ENCODE measurements around the gene LCMT2. TPM values are rescaled to one million over a fixed set of nuclear protein-coding genes. Genes with fewer than 3 reads are reported as not detected.

The LCMT2 gene
- total and polyA plus RNA-seq, 10 of the 15 experiments (the other 5 are each of a cell fraction or from before 2014, with no cell fraction given) = 2.1 to 17.2 (median 14.9) TPM

DNA sequence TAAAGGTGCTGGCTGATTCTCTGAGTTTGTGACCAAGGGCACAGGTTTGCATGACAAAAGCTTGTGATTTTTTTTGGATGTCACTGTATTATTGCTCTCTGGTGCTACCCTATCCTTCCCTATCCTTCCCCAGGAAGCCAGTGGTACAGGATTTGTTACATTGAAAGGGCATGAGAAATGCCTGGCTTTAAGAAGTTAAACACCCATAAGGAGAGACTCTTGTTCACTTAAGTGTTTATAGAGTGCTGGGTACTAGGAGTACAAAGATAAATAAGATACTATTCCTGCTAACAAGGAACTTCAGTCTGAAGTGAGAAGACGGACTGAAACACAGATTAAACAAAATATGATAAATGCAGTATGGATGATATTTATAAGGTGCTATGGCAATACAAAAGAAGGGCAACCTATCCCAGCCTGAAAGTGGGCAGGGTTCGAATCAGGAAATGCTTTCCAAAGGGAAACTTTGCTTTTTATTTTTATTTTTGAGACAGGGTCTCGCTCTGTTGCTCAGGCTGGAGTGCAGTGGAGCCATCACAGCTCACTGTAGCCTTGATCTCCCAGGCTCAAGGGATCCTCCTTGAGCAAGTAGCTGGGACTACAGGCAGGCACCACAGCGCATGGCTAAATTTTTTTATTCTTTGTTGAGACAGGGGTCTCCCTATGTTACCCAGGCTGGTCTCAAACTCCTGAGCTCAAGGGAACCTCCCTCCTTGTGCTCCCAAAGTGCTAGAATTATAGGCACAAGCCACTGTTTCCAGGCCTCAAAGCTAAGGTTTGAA is 11.2 kb downstream of the LCMT2 start:
- WGBS (ENCODE audit: insufficient coverage, insufficient replicate concordance, low lambda C conversion rate, missing lambda C conversion rate) = 27% methylated on average over 4 of the region's 4 CpGs
- no peak overlapping the region for H3K4me3 ChIP-seq
- no peak overlapping the region for H3K27ac ChIP-seq (ENCODE audit: control insufficient read depth, insufficient read depth)
- ChIA-PET POLR2A (no interaction called here), RAD21 (ENCODE audit: unreplicated experiment) (no interaction called here), CTCF (interaction anchor here (0.5 to 0.9 kb wide), 3 partner anchors 14 to 115 kb away, joined by 3 read pairs; no protein-coding TSS in a partner anchor), SMC1A (ENCODE audit: uncharacterized antibody, unreplicated experiment) (interaction anchor here (2.2 kb wide), 1 partner anchor 13 kb away, joined by 5 read pairs; no protein-coding TSS in a partner anchor)
- no peaks in the 10 kb centered on the region for H3K27me3 ChIP-seq (replicated peaks in 1 of 2; ENCODE audit: control insufficient read depth in 2 of 2, insufficient read depth in 2 of 2, low read length in 1 of 2)
- in situ Hi-C loops (cut with MboI) = no loop called here
- TF ChIP-seq, protein P1, sequence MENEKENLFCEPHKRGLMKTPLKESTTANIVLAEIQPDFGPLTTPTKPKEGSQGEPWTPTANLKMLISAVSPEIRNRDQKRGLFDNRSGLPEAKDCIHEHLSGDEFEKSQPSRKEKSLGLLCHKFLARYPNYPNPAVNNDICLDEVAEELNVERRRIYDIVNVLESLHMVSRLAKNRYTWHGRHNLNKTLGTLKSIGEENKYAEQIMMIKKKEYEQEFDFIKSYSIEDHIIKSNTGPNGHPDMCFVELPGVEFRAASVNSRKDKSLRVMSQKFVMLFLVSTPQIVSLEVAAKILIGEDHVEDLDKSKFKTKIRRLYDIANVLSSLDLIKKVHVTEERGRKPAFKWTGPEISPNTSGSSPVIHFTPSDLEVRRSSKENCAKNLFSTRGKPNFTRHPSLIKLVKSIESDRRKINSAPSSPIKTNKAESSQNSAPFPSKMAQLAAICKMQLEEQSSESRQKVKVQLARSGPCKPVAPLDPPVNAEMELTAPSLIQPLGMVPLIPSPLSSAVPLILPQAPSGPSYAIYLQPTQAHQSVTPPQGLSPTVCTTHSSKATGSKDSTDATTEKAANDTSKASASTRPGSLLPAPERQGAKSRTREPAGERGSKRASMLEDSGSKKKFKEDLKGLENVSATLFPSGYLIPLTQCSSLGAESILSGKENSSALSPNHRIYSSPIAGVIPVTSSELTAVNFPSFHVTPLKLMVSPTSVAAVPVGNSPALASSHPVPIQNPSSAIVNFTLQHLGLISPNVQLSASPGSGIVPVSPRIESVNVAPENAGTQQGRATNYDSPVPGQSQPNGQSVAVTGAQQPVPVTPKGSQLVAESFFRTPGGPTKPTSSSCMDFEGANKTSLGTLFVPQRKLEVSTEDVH (IDR thresholded peaks at IDR 0.05; ENCODE audit: low read depth, partially characterized antibody) = no peak
- TF ChIP-seq PML (IDR thresholded peaks at IDR 0.05; ENCODE audit: low read length) = no peak
- TF ChIP-seq, protein P2, sequence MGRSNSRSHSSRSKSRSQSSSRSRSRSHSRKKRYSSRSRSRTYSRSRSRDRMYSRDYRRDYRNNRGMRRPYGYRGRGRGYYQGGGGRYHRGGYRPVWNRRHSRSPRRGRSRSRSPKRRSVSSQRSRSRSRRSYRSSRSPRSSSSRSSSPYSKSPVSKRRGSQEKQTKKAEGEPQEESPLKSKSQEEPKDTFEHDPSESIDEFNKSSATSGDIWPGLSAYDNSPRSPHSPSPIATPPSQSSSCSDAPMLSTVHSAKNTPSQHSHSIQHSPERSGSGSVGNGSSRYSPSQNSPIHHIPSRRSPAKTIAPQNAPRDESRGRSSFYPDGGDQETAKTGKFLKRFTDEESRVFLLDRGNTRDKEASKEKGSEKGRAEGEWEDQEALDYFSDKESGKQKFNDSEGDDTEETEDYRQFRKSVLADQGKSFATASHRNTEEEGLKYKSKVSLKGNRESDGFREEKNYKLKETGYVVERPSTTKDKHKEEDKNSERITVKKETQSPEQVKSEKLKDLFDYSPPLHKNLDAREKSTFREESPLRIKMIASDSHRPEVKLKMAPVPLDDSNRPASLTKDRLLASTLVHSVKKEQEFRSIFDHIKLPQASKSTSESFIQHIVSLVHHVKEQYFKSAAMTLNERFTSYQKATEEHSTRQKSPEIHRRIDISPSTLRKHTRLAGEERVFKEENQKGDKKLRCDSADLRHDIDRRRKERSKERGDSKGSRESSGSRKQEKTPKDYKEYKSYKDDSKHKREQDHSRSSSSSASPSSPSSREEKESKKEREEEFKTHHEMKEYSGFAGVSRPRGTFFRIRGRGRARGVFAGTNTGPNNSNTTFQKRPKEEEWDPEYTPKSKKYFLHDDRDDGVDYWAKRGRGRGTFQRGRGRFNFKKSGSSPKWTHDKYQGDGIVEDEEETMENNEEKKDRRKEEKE (IDR thresholded peaks at IDR 0.05) = no peak
- TF ChIP-seq RBBP5 (conservative IDR thresholded peaks at IDR 0.05) = no peak
- no peak for TF ChIP-seq MLLT1 (IDR thresholded peaks at IDR 0.05)
- TF ChIP-seq, protein P3, sequence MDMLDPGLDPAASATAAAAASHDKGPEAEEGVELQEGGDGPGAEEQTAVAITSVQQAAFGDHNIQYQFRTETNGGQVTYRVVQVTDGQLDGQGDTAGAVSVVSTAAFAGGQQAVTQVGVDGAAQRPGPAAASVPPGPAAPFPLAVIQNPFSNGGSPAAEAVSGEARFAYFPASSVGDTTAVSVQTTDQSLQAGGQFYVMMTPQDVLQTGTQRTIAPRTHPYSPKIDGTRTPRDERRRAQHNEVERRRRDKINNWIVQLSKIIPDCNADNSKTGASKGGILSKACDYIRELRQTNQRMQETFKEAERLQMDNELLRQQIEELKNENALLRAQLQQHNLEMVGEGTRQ (IDR thresholded peaks at IDR 0.05; ENCODE audit: borderline replicate concordance, low read depth, low read length) = no peak
- no peak for TF ChIP-seq SUZ12 (IDR thresholded peaks at IDR 0.05; ENCODE audit: unreplicated experiment)
- TF ChIP-seq, protein P4, sequence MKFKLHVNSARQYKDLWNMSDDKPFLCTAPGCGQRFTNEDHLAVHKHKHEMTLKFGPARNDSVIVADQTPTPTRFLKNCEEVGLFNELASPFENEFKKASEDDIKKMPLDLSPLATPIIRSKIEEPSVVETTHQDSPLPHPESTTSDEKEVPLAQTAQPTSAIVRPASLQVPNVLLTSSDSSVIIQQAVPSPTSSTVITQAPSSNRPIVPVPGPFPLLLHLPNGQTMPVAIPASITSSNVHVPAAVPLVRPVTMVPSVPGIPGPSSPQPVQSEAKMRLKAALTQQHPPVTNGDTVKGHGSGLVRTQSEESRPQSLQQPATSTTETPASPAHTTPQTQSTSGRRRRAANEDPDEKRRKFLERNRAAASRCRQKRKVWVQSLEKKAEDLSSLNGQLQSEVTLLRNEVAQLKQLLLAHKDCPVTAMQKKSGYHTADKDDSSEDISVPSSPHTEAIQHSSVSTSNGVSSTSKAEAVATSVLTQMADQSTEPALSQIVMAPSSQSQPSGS (IDR thresholded peaks at IDR 0.05; ENCODE audit: low read length) = no peak
- no peak for TF ChIP-seq CHD1 (IDR thresholded peaks at IDR 0.05; ENCODE audit: low read depth, low read length)
- DNase-seq (ENCODE audit: low read depth, low spot score) (no peak), FAIRE-seq (no peak), ATAC-seq (no peak)
- H2AFZ ChIP-seq (ENCODE audit: control insufficient read depth, low read depth, low read length) = no peak overlapping the region
- H3K79me2 ChIP-seq (ENCODE audit: control insufficient read depth, insufficient read depth, low read length) = no peaks in the 10 kb centered on the region
- H3K4me2 ChIP-seq (ENCODE audit: control insufficient read depth, insufficient read depth) = no peak overlapping the region
- no peaks in the 10 kb centered on the region for H3K9me3 ChIP-seq (replicated peaks; ENCODE audit: control insufficient read depth, insufficient read depth, low read length)
- intact Hi-C loops (cut with micrococcal nuclease; ENCODE audit: unreplicated experiment) = no loop called here
- H4K20me1 ChIP-seq (ENCODE audit: control insufficient read depth, insufficient read depth) = no peaks in the 10 kb centered on the region
- no peaks in the 10 kb centered on the region for H3K36me3 ChIP-seq (ENCODE audit: control insufficient read depth in 2 of 2, insufficient read depth in 2 of 2, low read length in 1 of 2)
- H3K4me1 ChIP-seq (ENCODE audit: control insufficient read depth, insufficient read depth, low read length) = no peaks in the 10 kb centered on the region
- no peak overlapping the region for H3K9ac ChIP-seq (ENCODE audit: control insufficient read depth, insufficient read depth, low read length)
- no TSS peak for BruUV-seq (replicated peaks)

Data from GM12878 (cell line).